ENCODE measurements around the gene NFKBIA.

DNA sequence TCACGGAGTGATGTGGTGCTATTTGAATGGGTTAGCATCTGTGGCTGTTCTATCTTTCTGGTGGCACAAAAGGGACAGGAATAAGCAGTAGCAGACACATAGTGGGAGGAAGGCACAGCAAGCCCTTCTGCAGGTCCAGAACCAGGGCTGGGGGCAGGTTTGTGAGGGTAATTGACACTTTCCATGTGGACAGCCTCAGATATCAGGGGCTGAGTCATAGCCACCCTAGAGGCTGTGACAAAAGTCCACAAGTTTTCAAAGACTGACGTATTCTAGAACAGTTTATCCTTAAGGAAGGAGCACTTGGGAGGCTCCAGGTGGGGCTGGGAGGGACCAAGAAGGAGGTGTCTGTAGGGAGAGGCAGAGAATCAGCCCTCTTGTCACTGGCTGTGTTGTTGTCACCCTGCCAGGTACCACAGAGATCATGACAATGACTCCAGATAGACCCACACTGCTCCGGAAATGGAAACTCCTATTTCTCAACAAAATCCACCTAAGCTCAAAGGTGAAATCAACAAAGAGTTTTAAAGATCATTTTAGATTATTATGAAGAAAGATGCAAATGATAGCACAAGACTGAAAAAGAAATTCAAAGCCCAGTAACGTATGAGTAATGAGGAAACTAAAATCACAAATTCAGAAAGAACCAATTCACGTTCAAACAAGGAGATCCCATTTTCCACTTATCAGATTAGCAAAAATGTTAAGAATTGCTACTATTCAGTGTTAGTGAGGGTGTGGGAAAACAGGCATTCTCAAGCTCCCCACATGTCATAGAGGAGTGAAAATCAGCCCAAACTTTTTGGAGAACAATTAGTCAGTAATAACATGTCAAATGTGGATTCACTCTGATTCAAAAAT, 48.3 kb downstream of the NFKBIA start:
- TF ChIP-seq, protein P1, sequence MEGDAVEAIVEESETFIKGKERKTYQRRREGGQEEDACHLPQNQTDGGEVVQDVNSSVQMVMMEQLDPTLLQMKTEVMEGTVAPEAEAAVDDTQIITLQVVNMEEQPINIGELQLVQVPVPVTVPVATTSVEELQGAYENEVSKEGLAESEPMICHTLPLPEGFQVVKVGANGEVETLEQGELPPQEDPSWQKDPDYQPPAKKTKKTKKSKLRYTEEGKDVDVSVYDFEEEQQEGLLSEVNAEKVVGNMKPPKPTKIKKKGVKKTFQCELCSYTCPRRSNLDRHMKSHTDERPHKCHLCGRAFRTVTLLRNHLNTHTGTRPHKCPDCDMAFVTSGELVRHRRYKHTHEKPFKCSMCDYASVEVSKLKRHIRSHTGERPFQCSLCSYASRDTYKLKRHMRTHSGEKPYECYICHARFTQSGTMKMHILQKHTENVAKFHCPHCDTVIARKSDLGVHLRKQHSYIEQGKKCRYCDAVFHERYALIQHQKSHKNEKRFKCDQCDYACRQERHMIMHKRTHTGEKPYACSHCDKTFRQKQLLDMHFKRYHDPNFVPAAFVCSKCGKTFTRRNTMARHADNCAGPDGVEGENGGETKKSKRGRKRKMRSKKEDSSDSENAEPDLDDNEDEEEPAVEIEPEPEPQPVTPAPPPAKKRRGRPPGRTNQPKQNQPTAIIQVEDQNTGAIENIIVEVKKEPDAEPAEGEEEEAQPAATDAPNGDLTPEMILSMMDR (IDR thresholded peaks at IDR 0.05), result no peak
- TF ChIP-seq POLR2AphosphoS5 (IDR thresholded peaks at IDR 0.05) (no peak), EP300 (IDR thresholded peaks at IDR 0.05) (no peak)

Measured in sigmoid colon (tissue), 4 donors.